ENCODE results near the gene ACTL6B.
A peak's percentile ranks its signal among the peaks of the same experiment; 100 is the strongest.
"Not testable (repeated sequence)": the region's sequence is repeated elsewhere in the genome, so short reads cannot be mapped to it uniquely, and the experiment has no call there.

ACTL6B gene

DNA sequence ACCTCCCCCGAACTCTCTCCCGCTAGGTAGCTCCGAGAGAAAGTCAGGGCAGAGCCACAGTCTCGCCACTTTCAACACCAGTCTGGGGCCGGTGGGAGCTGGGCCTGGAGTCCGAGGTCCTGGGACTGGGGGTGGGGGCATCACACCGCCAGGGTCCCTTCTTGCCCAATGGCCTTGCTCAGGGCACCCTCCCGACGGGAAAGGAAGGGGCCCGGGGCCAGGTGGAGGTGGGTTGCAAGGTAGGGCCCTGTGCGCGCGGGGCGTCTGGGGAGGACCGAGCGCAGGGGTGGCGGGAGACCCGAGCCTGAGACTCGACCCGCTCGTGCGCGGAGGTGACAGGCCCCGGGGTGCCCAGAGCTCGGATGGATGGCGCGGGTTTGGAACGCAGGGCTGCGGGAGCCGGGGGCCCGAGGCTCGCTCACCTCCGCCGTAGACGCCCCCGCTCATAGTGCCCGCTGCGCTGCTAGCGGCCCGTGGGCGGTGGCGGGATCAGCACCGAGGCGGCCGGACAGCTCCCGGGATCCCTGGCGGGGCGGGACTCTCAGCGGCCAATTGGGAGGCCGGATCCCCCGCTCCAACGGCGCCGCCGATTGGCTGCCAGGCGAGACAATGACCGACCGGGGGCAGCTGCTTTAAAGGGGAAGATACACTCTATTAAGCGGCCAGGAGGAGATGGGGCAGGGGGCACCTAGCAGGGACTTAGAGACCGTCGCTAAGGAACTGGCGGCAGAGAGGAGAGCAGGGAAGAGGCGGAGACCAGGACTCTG is at the start of gene ACTL6B:
ACTL6B (minus strand) TSS at position 541 of the 767 bp plus-strand sequence; CDS start at position 447, 94 bp downstream.
- DNase-seq = peak; percentile 87

DNA sequence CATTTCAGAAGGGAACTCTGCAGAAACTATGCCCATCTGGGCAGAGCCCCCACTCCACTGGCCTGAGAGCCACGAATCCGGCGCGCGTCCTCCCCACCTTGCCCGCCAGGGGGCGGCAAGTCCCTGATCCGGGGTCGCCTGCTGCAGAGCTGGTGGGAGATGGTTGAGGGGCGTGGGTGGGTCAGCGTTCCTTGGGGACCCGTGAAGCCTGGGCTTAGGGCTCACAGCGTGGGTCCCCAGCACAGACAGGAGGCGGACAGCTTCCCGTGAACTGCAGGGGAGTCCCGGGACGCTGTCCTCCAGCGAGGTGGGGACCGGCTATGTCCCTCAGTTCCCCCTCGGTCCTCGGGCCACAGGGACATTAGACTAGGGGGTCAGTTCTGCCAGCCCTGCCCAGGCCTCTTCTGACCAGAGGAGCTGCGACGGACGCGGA is 49.1 kb upstream of the ACTL6B start:
- peak; percentile 88 for DNase-seq

DNA sequence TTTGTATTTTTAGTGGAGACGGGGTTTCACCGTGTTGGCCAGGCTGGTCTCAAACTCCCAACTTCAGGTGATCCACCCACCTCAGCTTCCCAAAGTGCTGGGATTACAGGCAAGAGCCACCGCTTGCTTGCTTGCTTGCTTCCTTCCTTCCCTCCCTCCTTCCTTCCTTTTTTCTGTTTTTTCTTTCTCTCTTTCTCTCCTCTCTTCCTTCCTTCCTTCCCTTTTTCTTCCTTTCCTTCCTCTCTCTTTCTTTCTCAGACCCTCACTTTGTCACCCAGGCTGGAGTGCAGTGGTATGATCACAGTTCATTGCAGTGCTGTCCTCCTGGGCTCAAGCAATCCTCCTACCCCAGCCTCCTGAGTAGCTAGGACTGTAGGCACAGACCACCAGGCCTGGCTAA is 44.8 kb upstream of the ACTL6B start:
- not testable (repeated sequence) for DNase-seq

DNA sequence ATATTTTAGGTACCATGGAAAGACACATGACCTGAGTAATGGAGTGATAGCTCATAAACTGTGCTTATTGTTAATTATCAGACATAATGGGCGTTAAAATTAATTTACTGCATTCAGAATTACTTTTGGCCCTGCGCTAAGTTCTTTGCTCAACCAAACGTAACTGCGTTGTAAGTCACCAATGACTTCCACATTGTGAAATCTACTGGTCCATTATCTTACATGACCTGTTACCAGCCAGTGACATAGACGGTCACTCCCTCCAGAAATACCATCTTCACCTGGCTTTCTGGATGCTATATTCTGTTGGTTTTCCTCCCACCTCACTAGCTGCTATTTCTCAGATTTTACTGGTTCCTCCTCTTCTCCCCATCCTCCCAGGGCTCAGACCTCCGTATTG is 42.8 kb upstream of the ACTL6B start:
- DNase-seq = no peak

DNA sequence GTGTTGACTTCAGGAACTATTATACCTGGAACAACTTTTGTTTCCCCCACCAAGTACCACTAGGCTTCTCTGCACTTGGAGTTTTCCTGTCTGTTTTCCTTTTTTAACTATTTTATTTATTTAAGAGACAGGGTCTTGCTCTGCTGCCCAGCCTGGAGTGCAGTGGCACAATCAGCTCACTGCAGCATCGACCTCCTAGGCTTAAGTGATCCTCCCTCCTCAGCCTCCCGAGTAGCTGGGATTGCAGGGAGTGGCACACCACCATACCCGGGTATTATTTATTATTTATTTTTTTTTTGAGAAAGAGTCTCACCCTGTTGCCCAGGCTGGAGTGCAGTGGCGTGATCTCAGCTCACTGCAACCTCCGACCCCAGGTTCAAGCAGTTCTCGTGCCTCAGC is 39.9 kb upstream of the ACTL6B start:
- no peak for DNase-seq

DNA sequence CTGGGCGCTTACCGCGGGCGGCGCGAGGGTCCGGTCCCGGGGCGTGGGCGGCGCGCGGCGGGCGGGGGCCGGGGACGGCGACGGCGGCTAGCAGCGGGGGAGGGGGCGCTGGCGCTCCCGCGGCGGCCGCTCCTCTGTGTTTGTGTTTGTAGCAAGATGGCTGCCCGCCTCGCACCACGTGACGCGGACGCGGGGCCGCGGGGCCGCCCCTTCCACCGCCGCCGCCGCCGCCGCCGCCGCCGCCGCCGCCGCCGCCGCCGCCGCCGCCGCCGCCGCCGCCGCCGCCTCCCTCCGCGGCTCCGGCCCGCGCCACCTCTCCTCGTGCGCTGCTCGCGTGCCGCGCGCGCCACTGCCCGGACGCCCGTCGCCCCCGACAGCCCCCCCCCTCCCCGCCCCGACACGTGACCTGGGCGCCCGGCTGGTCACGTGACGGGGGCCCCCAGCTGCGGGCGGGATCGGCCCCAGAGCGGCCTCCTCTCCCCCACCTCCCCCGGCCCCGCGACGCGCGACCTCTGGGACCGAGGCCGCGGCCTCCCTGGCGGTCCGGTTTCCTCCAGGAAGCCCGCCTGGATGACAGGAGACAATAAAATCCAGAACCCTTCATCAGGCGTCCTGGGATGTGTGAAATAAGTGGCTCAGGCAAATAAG is 38.0 kb upstream of the ACTL6B start, which contains the start of gene GIGYF1:
GIGYF1 (minus strand) TSS at position 153 of the 648 bp plus-strand sequence. CDS start 6,012 bp downstream, outside the sequence.
- DNase-seq = peak; percentile 86

DNA sequence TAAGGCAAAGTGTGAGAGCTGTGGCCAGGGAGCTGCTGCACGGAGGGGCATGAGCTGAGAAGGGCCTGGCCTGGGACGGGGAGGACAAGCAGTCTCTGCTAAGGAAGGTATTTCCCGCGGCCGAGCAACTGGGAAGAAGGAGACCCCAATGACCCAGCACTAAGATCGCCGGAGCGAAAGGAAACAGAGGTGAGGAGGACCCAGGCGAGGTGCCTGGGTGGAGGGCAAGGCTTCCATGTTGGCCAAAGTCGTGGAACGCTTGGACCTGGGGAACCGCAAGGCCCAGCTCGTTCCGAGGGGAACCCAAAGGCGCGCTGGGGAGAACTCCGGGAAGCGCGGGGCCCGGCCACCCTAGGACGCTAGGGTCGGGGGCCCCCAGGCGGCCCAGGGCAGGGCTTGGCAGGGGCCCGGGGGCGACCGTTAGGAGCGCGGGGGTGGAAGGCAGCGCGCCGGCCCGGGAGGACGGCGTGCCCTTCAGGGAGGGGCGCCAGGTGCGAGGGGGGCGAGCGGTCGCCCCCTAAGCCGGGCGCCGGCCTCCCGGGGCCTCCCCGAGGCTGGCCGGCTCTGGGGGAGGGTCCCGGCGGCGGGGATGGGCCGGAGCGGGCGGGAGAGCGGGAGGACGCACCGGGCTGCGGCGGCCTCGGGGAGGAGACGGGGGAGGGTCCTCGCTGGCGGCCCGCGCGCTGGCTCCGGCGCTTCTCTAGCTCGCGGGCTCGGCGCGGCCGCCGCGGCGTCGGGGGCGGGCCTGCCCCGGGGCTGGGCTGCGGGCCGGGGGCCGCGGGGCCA is 37.3 kb upstream of the ACTL6B start:
- DNase-seq = peak; percentile 25

DNA sequence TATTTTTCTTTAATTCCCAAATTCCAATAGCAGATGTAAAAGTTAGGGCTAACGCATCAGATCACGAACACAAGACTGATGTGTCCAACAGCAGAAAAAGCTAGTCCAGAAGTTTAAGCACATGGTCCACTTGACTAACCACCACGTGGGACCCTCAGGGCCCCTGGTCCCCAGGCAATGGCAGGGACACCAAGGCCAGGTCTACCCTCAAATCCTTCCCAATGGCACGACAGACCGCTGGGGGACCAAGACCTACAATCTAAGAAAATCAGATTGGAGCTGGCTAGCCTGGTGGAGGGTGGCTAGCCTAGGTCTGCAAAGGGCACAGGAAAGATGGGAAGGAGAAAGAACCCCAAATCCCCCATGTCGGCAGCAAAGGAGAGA is 36.3 kb upstream of the ACTL6B start:
- DNase-seq = no peak

GRCh38 chr7:100691676-100692577 is 35.7 kb upstream of the ACTL6B start:
- peak; percentile 93 for DNase-seq

- no peak for DNase-seq
These were observed 33.2 kb upstream of the ACTL6B start for GRCh38 chr7:100689230-100690135.

GRCh38 chr7:100688326-100688860 is 32.1 kb upstream of the ACTL6B start:
- no peak for DNase-seq

- DNase-seq = no peak
These were observed 31.6 kb upstream of the ACTL6B start for GRCh38 chr7:100687751-100688300.

- no peak for DNase-seq
These were observed 31.0 kb upstream of the ACTL6B start for GRCh38 chr7:100687261-100687660.

GRCh38 chr7:100686822-100687211 is 30.6 kb upstream of the ACTL6B start:
- DNase-seq = no peak

- DNase-seq = no peak
These were observed 30.1 kb upstream of the ACTL6B start for GRCh38 chr7:100686201-100686821.

DNA sequence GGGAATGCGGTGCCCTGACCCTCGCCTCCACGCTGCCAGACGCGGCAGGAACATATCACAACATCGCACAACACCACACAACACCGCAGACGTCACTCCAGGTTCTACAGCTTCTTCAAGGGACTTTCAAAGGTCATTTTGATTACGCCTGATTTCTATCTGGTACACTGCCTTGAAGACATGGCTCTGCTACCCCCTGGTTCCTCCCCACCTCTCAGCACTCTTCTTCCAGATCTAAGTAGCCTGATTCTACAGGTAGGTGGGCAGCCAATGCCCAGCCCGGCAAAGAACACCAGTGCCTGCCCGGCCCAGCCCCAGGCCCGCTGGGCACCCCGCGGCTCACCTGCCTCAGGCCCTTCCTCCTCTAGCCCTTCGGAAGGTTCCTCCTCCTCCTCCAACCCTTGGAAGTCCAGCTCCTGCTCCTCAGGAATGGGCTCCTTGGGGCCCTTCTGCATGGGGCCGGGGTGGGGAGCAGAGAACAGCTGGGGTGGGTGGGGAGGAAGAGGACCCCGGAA is 29.4 kb upstream of the ACTL6B start:
- DNase-seq = no peak

DNA sequence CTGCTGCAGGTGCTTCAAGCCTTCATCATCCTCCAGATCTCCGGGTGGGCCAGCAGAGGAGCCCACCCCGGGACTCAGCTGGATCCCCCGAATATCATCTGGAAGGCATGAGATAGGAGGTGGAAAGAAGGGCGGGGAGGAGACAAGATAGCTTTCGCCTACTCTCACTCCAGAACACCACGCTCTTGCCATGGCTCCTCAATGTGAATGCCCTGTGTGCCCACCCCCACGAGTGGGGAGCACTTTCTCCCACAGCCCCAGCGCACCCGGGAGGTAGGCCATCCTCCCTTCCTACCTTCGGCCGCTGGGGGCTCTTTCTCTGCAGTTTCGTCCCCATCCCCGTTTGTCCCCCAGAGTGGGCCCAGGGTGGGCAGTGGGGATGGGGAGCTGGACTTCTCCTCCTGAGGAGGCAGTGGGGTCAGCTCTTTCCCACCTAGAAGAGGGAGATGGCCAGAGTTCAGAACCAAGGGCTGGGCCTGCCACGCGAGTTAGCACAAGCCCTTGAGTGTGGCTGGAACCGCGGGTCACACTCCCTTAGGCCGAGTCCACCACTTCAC is 28.9 kb upstream of the ACTL6B start:
- DNase-seq = no peak

- DNase-seq = no peak
These were observed 28.3 kb upstream of the ACTL6B start for GRCh38 chr7:100684534-100685042.
